NT2/D1 (cell line): ENCODE measurements around the gene CXXC5.

Experiments
- DNase-seq: peaks from one replicate; pipeline ENCODE4 v3.0.0-alpha.2; 2011; ENCODE audit warnings: low read depth, low spot score
- H3K27me3 ChIP-seq: 2 replicates; pipeline ENCODE4 v1.6.0; 2011; ENCODE audit warnings: mild to moderate bottlenecking; ENCODE audit not compliant: insufficient read length, insufficient read depth
- H3K36me3 ChIP-seq: 2 replicates; pipeline ENCODE4 v1.6.1; 2011; ENCODE audit warnings: mild to moderate bottlenecking, low read length, mixed read lengths; ENCODE audit not compliant: insufficient read depth, insufficient read length
- H3K4me1 ChIP-seq: 2 replicates; pipeline ENCODE4 v1.5.1; 2011; ENCODE audit not compliant: insufficient read depth, insufficient read length
- H3K4me3 ChIP-seq: 2 replicates; pipeline ENCODE4 v1.5.1; 2011; ENCODE audit warnings: low read depth; ENCODE audit not compliant: insufficient read length
- H3K9ac ChIP-seq: 2 replicates; pipeline ENCODE4 v1.6.0; 2011; ENCODE audit warnings: low read depth; ENCODE audit not compliant: insufficient read length
- H3K9me3 ChIP-seq: 2 replicates; pipeline ENCODE4 v1.5.1; 2011; ENCODE audit warnings: mild to moderate bottlenecking, low read length; ENCODE audit not compliant: insufficient read depth
- SUZ12 ChIP-seq: IDR thresholded peaks from 2 replicates; pipeline ENCODE4 v1.6.1; 2011; ENCODE audit not compliant: insufficient read length, insufficient read depth; ENCODE audit errors: extremely low read depth
- YY1 ChIP-seq: IDR thresholded peaks from 2 replicates; pipeline ENCODE4 v1.6.1; 2011; ENCODE audit not compliant: insufficient read length, insufficient read depth
- ZNF274 ChIP-seq: IDR thresholded peaks from 2 replicates; pipeline ENCODE4 v1.6.1; 2011; ENCODE audit warnings: mild to moderate bottlenecking, low read depth, low read length

CXXC5 gene

DNA sequence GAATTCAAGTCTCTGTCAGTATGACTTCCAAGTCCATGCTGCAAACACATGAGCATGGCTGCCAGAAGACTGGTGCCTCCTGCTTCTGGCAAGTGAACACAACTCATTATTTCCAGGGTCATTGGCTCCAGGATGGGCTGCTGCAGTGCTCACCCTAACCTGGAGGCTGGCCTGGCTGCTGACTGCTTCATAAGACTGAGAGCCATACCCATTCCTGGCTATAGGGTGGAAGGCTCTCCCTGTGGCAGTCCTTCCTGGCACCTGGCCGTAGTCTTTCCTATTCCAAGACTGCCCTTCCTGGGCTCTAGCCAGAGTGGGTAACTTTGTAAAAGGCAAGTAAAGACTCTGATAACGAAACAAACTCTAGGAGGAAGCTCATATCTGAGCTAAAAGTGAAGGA is 51.2 kb downstream of the CXXC5 start:
- DNase-seq, result no peak
- TF ChIP-seq YY1 (no peak), SUZ12 (no peak)
- H3K9ac ChIP-seq, result no peak overlapping the region
- H3K9me3 ChIP-seq, result no peaks in the 10 kb centered on the region
- peaks cover 8% of the 10 kb centered on the region for H3K27me3 ChIP-seq
- no peak overlapping the region for H3K4me3 ChIP-seq
- no peaks in the 10 kb centered on the region for H3K36me3 ChIP-seq
- H3K4me1 ChIP-seq, result peaks cover 20% of the 10 kb centered on the region

DNA sequence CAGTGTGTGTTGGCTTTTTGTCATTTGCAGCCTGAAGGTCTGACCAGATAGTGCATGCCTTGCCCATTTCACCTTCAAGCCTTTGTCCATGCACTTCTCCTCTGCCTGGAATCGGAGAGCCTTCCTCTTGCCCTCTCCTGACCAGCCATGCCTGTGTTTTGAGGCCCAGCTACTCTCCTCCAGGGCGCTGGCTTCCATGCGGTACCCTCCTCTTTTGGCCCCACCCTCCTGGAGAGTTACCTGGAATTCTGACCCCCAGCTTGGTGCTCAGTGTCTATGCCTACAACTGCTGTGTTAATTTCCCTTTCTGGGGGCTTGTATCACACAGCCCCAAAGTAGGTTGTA is 52.5 kb downstream of the CXXC5 start:
- Histone ChIP-seq H3K36me3 (no peaks in the 10 kb centered on the region), H3K4me1 (peaks cover 21% of the 10 kb centered on the region), H3K9ac (peak overlapping the region; percentile 34), H3K4me3 (no peak overlapping the region), H3K27me3 (peaks cover 3% of the 10 kb centered on the region), H3K9me3 (no peaks in the 10 kb centered on the region)
- TF ChIP-seq YY1, result no peak
- no peak for TF ChIP-seq ZNF274
- DNase-seq, result no peak

DNA sequence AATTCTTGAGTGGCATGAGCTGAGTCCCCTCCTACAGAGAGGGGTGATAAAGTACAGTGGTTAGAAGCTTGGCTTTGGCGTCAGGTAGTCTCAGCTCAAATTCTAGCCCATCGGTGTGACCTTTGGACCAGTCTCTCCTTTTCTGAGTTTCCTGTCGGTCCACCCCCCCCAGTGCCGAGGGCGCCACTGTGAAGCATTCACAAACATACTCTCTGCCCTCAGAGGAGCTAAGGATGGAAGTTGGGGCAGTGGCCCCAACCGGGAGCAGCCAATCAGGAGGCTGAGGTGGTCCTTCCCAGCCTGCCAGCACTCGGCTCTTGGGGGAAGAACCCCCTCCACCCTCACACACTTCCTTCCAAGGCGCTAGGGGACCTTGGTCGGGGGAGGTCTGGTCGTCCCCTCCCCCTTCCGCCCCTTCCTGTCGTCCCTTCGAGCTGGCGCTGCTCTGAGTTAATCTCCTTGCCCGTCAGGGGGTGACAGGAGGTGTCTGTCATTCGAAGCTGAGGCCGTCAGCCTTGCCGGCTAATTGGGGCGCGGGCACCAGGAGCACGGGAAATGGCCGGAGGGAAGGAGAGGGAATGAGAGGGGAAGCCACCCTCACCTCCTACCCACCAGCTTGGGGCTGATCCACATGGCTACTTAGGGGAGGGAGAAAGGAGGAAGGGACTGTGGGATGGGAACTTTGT is 53.0 kb downstream of the CXXC5 start:
- Histone ChIP-seq H3K4me3 (peak overlapping the region; percentile 18), H3K9me3 (no peaks in the 10 kb centered on the region), H3K36me3 (no peaks in the 10 kb centered on the region), H3K27me3 (peaks cover 2% of the 10 kb centered on the region), H3K4me1 (peaks cover 21% of the 10 kb centered on the region), H3K9ac (peak overlapping the region; percentile 42)
- no peak for DNase-seq
- TF ChIP-seq ZNF274 (no peak), YY1 (no peak), SUZ12 (no peak)

DNA sequence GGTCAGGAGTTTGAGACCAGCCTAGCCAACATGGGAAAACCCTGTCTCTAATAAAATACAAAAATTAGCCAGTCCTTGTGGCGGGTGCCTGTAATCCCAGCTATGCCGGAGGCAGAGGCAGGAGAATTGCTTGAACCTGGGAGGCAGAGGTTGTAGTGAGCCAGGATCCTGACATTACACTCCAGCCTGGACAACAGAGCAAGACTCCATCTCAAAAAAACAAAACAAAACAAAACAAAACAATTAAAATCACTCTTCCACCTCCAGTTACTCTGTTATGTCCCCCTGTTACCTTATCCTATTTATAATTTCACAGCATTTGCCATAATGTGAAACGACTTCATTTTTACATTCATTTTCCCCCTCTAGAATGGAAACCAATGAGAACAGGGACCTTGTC is 54.4 kb downstream of the CXXC5 start:
- H3K4me3 ChIP-seq, result no peak overlapping the region
- H3K27me3 ChIP-seq, result no peaks in the 10 kb centered on the region
- no peak for TF ChIP-seq ZNF274
- no peak for TF ChIP-seq SUZ12
- TF ChIP-seq YY1, result no peak
- H3K36me3 ChIP-seq, result no peaks in the 10 kb centered on the region
- no peaks in the 10 kb centered on the region for H3K9me3 ChIP-seq
- no peak overlapping the region for H3K9ac ChIP-seq
- peaks cover 18% of the 10 kb centered on the region for H3K4me1 ChIP-seq
- no peak for DNase-seq

DNA sequence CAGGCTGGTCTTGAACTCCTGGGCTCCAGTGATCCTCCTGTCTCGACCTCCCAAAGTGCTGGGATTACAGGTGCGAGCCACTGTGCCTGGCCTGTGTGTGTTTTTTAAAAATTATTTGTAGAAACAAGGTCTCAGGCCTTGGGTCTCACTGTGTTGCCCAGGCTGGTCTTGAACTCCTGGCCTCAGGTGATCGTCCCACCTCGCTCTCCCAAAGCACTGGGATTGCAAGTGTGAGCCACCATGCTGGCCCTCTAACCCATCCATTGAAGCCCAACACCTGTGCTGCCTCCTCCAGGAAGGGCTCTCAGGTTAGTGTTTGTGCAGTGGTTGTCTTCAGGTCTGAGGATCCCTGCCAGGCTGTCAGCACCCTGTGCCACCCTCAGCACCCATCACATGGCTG is 56.6 kb downstream of the CXXC5 start:
- no peak overlapping the region for H3K4me3 ChIP-seq
- DNase-seq, result no peak
- no peak for TF ChIP-seq ZNF274
- TF ChIP-seq YY1, result no peak
- TF ChIP-seq SUZ12, result no peak
- H3K9me3 ChIP-seq, result no peaks in the 10 kb centered on the region
- H3K27me3 ChIP-seq, result no peaks in the 10 kb centered on the region
- H3K9ac ChIP-seq, result no peak overlapping the region
- no peaks in the 10 kb centered on the region for H3K36me3 ChIP-seq
- peaks cover 11% of the 10 kb centered on the region for H3K4me1 ChIP-seq

DNA sequence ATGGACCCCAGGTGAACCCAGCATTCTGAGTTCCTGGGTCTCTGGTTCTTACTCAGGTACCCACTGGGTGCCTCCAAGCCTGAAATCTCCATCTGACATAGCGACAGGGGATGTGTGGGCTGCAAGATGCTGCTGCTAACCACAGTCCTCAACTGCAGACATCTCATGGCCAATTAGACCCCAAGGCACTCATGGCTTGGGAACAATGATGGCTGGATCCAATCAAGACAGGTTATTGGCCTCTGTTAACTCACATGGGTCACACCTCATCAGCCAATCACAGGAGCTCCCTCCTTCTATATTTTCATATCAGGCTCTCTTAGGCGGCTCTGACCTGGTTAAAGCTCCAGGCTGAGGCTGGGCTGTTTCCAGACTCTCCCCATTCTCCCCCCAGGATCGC is 57.0 kb downstream of the CXXC5 start:
- peaks cover 11% of the 10 kb centered on the region for H3K4me1 ChIP-seq
- no peak overlapping the region for H3K9ac ChIP-seq

DNA sequence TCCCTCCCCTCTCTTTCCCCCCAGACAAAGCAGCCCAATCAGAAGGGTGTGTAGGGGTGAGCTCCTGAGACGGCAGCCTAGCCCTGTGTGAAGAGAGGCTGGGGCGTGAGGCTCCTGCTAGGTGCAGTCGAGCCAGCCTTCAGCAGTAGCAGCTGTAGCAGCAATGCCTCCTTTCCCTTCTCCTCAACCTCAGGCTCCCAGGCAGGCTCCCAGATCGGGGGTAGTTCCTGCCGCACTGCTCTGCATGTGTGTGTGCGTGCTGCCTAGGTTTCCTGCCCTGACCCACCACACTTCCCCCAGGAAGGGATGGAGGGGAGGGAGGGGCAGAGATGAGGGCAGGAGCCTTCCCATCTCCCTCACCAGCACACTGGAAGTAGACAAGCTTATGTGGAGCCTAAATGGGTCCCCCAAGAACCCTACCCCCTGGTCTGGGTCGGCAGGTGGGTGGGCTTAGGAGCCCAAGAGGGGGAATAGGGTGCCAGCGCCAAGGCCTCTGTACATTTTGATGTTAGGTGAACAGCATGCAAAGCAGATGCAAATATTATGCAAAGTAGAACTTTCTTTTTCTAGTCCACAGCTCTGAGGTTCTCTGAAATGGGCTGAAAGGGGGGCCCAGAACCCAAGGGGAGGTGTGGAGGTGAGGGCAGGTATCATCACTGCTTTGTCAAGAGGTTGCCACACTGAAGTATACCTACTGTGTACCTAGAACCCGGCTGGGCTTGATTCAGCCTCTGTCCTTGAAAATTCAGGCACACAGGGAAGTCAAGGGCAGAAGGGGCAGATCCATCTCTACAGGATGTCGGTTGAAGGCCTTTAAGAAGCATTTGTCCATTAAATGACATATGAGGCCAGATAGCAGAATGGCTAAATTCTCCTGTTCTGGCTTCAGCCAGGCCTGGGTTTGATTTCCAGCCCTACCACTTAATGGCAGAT is 57.8 kb downstream of the CXXC5 start:
- H3K4me3 ChIP-seq, result no peak overlapping the region
- H3K36me3 ChIP-seq, result no peaks in the 10 kb centered on the region
- DNase-seq, result no peak
- H3K27me3 ChIP-seq, result no peaks in the 10 kb centered on the region
- H3K4me1 ChIP-seq, result peaks cover 7% of the 10 kb centered on the region
- H3K9me3 ChIP-seq, result no peaks in the 10 kb centered on the region
- TF ChIP-seq ZNF274 (no peak), SUZ12 (no peak), YY1 (no peak)
- no peak overlapping the region for H3K9ac ChIP-seq

More for the DNA sequence above, 57.0 kb downstream of the CXXC5 start:
- DNase-seq, result no peak
- no peak overlapping the region for H3K4me3 ChIP-seq
- H3K9me3 ChIP-seq, result no peaks in the 10 kb centered on the region
- TF ChIP-seq ZNF274 (no peak), SUZ12 (no peak), YY1 (no peak)
- no peaks in the 10 kb centered on the region for H3K36me3 ChIP-seq
- H3K27me3 ChIP-seq, result no peaks in the 10 kb centered on the region
